Measurements from ENCODE around the gene LAGE3.

LAGE3 gene

GRCh38 chrX:154434394-154435168 lies 44.5 kb downstream of the LAGE3 start:
- no peaks in the 10 kb centered on the region for H3K9me3 ChIP-seq (ENCODE audit: insufficient read depth, low read depth, low read length)
- H3K4me3 ChIP-seq (ENCODE audit: low read depth, low read length), result no peak overlapping the region
- H3K27me3 ChIP-seq (ENCODE audit: insufficient read depth, low read length), result no peaks in the 10 kb centered on the region
- H3K4me2 ChIP-seq (ENCODE audit: low read length), result no peak overlapping the region
- no peak overlapping the region for H4K91ac ChIP-seq (ENCODE audit: low read depth, low read length)
- no peak overlapping the region for H3K27ac ChIP-seq (ENCODE audit: low read depth, low read length)
- peaks cover 20 to 21% of the 10 kb centered on the region in 2 experiments for H3K4me1 ChIP-seq (ENCODE audit: control insufficient read depth in 1 of 2, insufficient read depth in 2 of 2, low read length in 2 of 2)
- H3K79me2 ChIP-seq (ENCODE audit: control insufficient read depth, insufficient read depth, low read length, poor library complexity), result peaks cover 16% of the 10 kb centered on the region
- no peak overlapping the region for H3K23ac ChIP-seq (ENCODE audit: low read length)
- H3K4ac ChIP-seq (ENCODE audit: low read depth, low read length), result no peak overlapping the region
- H4K8ac ChIP-seq (ENCODE audit: low read depth, low read length), result no peak overlapping the region
- DNase-seq, result no peak
- no peak overlapping the region for H3K14ac ChIP-seq (ENCODE audit: low read length)
- H3K18ac ChIP-seq (ENCODE audit: low read length), result no peak overlapping the region
- H2AK5ac ChIP-seq (ENCODE audit: low read length), result no peak overlapping the region
- no peak overlapping the region for H2AFZ ChIP-seq (ENCODE audit: insufficient read depth, low read length, poor library complexity)
- no peak overlapping the region for H2BK5ac ChIP-seq (ENCODE audit: low read depth, low read length, poor library complexity)
- no peak overlapping the region for H2BK12ac ChIP-seq (ENCODE audit: low read length)
- H2BK120ac ChIP-seq (ENCODE audit: insufficient read depth, low read length, poor library complexity), result no peak overlapping the region
- no peak overlapping the region for H4K12ac ChIP-seq (ENCODE audit: low read depth, low read length)
- no peak overlapping the region for H3K9ac ChIP-seq (ENCODE audit: low read length)
- WGBS (ENCODE audit: extremely low coverage, insufficient coverage, insufficient read length), result no CpG with 5 or more reads among the region's 7 CpGs
- peaks cover 10% of the 10 kb centered on the region for H3K79me1 ChIP-seq (ENCODE audit: low read length)
- peaks cover 56 to 57% of the 10 kb centered on the region in 2 experiments for H3K36me3 ChIP-seq (ENCODE audit: control insufficient read depth in 1 of 2, insufficient read depth in 2 of 2, low read length in 2 of 2)

GRCh38 chrX:154433605-154434004 lies 45.5 kb downstream of the LAGE3 start:
- Histone ChIP-seq H3K18ac (ENCODE audit: low read length) (no peak overlapping the region), H4K8ac (ENCODE audit: low read depth, low read length) (no peak overlapping the region), H3K79me1 (ENCODE audit: low read length) (peaks cover 13% of the 10 kb centered on the region), H3K4me3 (ENCODE audit: low read depth, low read length) (no peak overlapping the region), H3K14ac (ENCODE audit: low read length) (no peak overlapping the region), H3K4me2 (ENCODE audit: low read length) (no peak overlapping the region), H2BK120ac (ENCODE audit: insufficient read depth, low read length, poor library complexity) (no peak overlapping the region), H2BK12ac (ENCODE audit: low read length) (no peak overlapping the region), H3K79me2 (ENCODE audit: control insufficient read depth, insufficient read depth, low read length, poor library complexity) (peaks cover 20% of the 10 kb centered on the region), H4K91ac (ENCODE audit: low read depth, low read length) (no peak overlapping the region), H2BK5ac (ENCODE audit: low read depth, low read length, poor library complexity) (no peak overlapping the region), H2AFZ (ENCODE audit: insufficient read depth, low read length, poor library complexity) (no peak overlapping the region), H3K4ac (ENCODE audit: low read depth, low read length) (no peak overlapping the region), H3K9ac (ENCODE audit: low read length) (no peak overlapping the region), H3K27me3 (ENCODE audit: insufficient read depth, low read length) (no peaks in the 10 kb centered on the region), H2AK5ac (ENCODE audit: low read length) (no peak overlapping the region), H3K27ac (ENCODE audit: low read depth, low read length) (no peak overlapping the region), H4K12ac (ENCODE audit: low read depth, low read length) (no peak overlapping the region), H3K23ac (ENCODE audit: low read length) (no peak overlapping the region), H3K9me3 (ENCODE audit: insufficient read depth, low read depth, low read length) (no peaks in the 10 kb centered on the region), H3K36me3 (ENCODE audit: control insufficient read depth in 1 of 2, insufficient read depth in 2 of 2, low read length in 2 of 2) (peaks cover 49% of the 10 kb centered on the region in 2 experiments), H3K4me1 (ENCODE audit: control insufficient read depth in 1 of 2, insufficient read depth in 2 of 2, low read length in 2 of 2) (peaks cover 21 to 22% of the 10 kb centered on the region in 2 experiments)
- no CpG with 5 or more reads among the region's 7 CpGs for WGBS (ENCODE audit: extremely low coverage, insufficient coverage, insufficient read length)
- DNase-seq, result no peak

DNA sequence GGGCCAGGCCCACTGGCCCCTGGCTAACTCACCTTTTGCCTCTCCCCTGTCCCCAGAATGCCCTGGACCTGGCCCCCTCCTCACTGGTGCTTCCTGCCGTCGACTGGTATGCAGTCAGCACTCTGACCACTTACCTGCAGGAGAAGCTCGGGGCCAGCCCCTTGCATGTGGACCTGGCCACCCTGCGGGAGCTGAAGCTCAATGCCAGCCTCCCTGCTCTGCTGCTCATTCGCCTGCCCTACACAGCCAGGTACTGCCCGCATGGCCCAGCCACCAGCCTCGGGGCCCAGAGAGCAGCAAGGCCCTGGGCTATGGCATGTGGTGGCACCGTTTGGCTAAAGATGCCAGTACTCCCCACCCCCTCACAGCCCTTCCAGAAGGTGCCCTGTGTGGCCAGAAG lies 46.9 kb downstream of the LAGE3 start:
- no peak overlapping the region for H3K27ac ChIP-seq (ENCODE audit: low read depth, low read length)
- no peak overlapping the region for H4K12ac ChIP-seq (ENCODE audit: low read depth, low read length)
- H3K9ac ChIP-seq (ENCODE audit: low read length), result no peak overlapping the region
- no CpG with 5 or more reads among the region's 8 CpGs for WGBS (ENCODE audit: extremely low coverage, insufficient coverage, insufficient read length)
- no peak overlapping the region for H2AFZ ChIP-seq (ENCODE audit: insufficient read depth, low read length, poor library complexity)
- no peak overlapping the region for H3K14ac ChIP-seq (ENCODE audit: low read length)
- no peak overlapping the region for H3K4me2 ChIP-seq (ENCODE audit: low read length)
- no peaks in the 10 kb centered on the region for H3K27me3 ChIP-seq (ENCODE audit: insufficient read depth, low read length)
- no peak overlapping the region for H4K91ac ChIP-seq (ENCODE audit: low read depth, low read length)
- H3K4me1 ChIP-seq (ENCODE audit: control insufficient read depth in 1 of 2, insufficient read depth in 2 of 2, low read length in 2 of 2), result peaks cover 18 to 23% of the 10 kb centered on the region in 2 experiments
- DNase-seq, result no peak
- H3K4ac ChIP-seq (ENCODE audit: low read depth, low read length), result no peak overlapping the region
- H3K4me3 ChIP-seq (ENCODE audit: low read depth, low read length), result no peak overlapping the region
- H2BK120ac ChIP-seq (ENCODE audit: insufficient read depth, low read length, poor library complexity), result no peak overlapping the region
- peaks cover 42 to 45% of the 10 kb centered on the region in 2 experiments for H3K36me3 ChIP-seq (ENCODE audit: control insufficient read depth in 1 of 2, insufficient read depth in 2 of 2, low read length in 2 of 2)
- peaks cover 9% of the 10 kb centered on the region for H3K79me2 ChIP-seq (ENCODE audit: control insufficient read depth, insufficient read depth, low read length, poor library complexity)
- no peak overlapping the region for H2BK12ac ChIP-seq (ENCODE audit: low read length)
- peaks cover 14% of the 10 kb centered on the region for H3K79me1 ChIP-seq (ENCODE audit: low read length)
- no peak overlapping the region for H3K23ac ChIP-seq (ENCODE audit: low read length)
- no peak overlapping the region for H3K18ac ChIP-seq (ENCODE audit: low read length)
- no peak overlapping the region for H4K8ac ChIP-seq (ENCODE audit: low read depth, low read length)
- no peaks in the 10 kb centered on the region for H3K9me3 ChIP-seq (ENCODE audit: insufficient read depth, low read depth, low read length)
- H2AK5ac ChIP-seq (ENCODE audit: low read length), result no peak overlapping the region
- no peak overlapping the region for H2BK5ac ChIP-seq (ENCODE audit: low read depth, low read length, poor library complexity)

- H4K91ac ChIP-seq (ENCODE audit: low read depth, low read length), result no peak overlapping the region
- WGBS (ENCODE audit: extremely low coverage, insufficient coverage, insufficient read length), result no CpG with 5 or more reads among the region's 5 CpGs
Observed at GRCh38 chrX:154431341-154431740, 47.7 kb downstream of the LAGE3 start.

More at GRCh38 chrX:154431341-154431740, 47.7 kb downstream of the LAGE3 start:
- Histone ChIP-seq H4K8ac (ENCODE audit: low read depth, low read length) (no peak overlapping the region), H3K36me3 (ENCODE audit: control insufficient read depth in 1 of 2, insufficient read depth in 2 of 2, low read length in 2 of 2) (peaks cover 42 to 45% of the 10 kb centered on the region in 2 experiments), H2BK120ac (ENCODE audit: insufficient read depth, low read length, poor library complexity) (no peak overlapping the region), H3K4me3 (ENCODE audit: low read depth, low read length) (no peak overlapping the region), H4K12ac (ENCODE audit: low read depth, low read length) (no peak overlapping the region), H3K27me3 (ENCODE audit: insufficient read depth, low read length) (no peaks in the 10 kb centered on the region), H3K79me2 (ENCODE audit: control insufficient read depth, insufficient read depth, low read length, poor library complexity) (peaks cover 5% of the 10 kb centered on the region), H2BK12ac (ENCODE audit: low read length) (no peak overlapping the region), H3K23ac (ENCODE audit: low read length) (no peak overlapping the region), H2AFZ (ENCODE audit: insufficient read depth, low read length, poor library complexity) (no peak overlapping the region), H3K4me2 (ENCODE audit: low read length) (no peak overlapping the region), H3K4me1 (ENCODE audit: control insufficient read depth in 1 of 2, insufficient read depth in 2 of 2, low read length in 2 of 2) (peaks cover 18 to 26% of the 10 kb centered on the region in 2 experiments), H3K9ac (ENCODE audit: low read length) (no peak overlapping the region), H2AK5ac (ENCODE audit: low read length) (no peak overlapping the region), H3K4ac (ENCODE audit: low read depth, low read length) (peak overlapping the region; percentile 33), H2BK5ac (ENCODE audit: low read depth, low read length, poor library complexity) (no peak overlapping the region), H3K79me1 (ENCODE audit: low read length) (peaks cover 8% of the 10 kb centered on the region), H3K18ac (ENCODE audit: low read length) (peak overlapping the region; percentile 35), H3K9me3 (ENCODE audit: insufficient read depth, low read depth, low read length) (no peaks in the 10 kb centered on the region), H3K27ac (ENCODE audit: low read depth, low read length) (no peak overlapping the region), H3K14ac (ENCODE audit: low read length) (no peak overlapping the region)
- no peak for DNase-seq
